GM21723 (cell line): ENCODE measurements around the gene ABHD18.
"Not testable (repeated sequence)": the region's sequence is repeated elsewhere in the genome, so short reads cannot be mapped to it uniquely, and the experiment has no call there.

Source experiments
- ATAC-seq: cut with Tn5 transposase; IDR thresholded peaks from one replicate; pipeline ENCODE4 v1.9.1; 2021; ENCODE audit warnings: mild to moderate bottlenecking, moderate library complexity; ENCODE audit not compliant: unreplicated experiment

ABHD18 gene

DNA sequence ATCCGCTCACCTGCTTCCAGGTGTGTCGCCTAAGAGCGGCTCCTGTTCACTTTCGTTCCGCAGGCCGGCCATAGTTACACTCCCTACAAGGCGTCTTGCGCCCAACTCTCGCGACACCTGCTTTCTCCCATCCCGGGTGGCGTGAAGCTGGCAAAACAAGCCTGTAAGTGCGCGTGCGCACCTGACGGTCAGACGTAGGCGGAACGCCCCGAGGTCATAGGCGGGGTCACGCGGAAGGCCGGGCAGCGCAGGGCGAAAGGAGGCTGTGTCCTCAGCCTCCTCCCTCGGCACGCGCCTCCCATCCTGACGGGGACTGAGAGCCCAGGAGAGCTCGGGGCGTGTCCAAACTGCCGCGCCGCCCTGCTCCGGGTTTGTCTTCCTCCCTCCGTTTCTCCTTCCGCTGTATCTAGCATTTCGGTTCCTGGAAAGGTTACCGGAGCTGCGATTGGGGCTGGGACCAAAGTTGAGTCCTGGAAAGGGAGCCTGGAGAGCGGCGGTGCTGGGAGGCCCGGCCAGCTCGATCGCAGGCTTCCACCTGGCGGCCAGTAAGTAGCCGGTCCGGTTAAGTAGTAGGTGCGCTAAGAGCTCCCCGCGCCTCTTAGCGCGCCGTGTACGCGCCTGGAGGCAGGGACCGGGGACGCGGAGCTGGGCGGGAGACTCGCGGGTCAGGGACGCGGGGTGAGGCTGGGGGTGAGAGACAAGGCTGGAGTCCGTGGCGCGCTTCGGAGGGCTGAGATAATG, at the start of gene ABHD18, which contains the start of gene MFSD8:
ABHD18 (plus strand) TSS at position 345 of the 741 bp plus-strand sequence. CDS start 17,550 bp downstream, outside the sequence.
MFSD8 (minus strand) TSS at position 112 of the 741 bp plus-strand sequence; CDS start at position 72, 40 bp downstream.
- peak; percentile 96 for ATAC-seq

GRCh38 chr4:127916512-127916911, 48.7 kb upstream of the ABHD18 start:
- no peak for ATAC-seq

GRCh38 chr4:127917151-127917550, 48.1 kb upstream of the ABHD18 start:
- ATAC-seq: no peak

DNA sequence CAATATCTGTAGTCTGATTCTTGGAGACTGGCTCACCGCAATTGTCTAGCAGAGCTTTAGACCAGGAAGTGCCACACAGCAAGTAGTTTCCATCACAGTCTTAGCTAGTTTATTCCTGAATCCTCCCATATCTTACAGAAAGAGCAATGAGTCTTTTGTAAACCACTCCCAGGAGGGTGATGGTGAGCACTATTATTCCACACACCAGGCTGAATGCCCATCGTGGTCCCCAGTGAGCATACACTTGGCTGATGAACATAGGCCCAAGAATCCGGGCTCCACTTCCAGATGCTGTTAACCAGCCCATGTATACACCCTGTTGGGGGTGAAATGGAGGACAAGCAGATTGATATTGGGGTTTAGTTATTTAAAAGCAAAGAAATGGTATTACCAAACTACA, 44.7 kb upstream of the ABHD18 start:
- ATAC-seq: no peak

- no peak for ATAC-seq
These were observed 43.0 kb upstream of the ABHD18 start for GRCh38 chr4:127922226-127922625.

DNA sequence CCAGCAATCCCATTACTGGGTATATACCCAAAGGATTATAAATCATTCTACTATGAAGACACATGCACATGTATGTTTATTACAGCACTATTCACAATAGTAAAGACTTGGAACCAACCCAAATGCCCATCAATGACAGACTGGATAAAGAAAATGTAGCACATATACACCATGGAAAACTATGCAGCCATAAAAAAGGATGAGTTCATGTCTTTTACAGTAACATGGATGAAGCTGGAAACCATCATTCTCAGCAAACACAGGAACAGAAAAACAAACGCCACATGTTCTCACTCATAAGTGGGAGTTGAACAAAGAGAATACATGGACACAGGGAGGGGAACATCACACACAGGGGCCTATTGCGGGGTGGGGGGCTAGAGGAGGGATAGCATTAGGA, 39.5 kb upstream of the ABHD18 start:
- ATAC-seq: not testable (repeated sequence)

GRCh38 chr4:127930175-127930574, 35.0 kb upstream of the ABHD18 start:
- ATAC-seq: no peak

GRCh38 chr4:127931836-127932235, 33.4 kb upstream of the ABHD18 start:
- not testable (repeated sequence) for ATAC-seq

DNA sequence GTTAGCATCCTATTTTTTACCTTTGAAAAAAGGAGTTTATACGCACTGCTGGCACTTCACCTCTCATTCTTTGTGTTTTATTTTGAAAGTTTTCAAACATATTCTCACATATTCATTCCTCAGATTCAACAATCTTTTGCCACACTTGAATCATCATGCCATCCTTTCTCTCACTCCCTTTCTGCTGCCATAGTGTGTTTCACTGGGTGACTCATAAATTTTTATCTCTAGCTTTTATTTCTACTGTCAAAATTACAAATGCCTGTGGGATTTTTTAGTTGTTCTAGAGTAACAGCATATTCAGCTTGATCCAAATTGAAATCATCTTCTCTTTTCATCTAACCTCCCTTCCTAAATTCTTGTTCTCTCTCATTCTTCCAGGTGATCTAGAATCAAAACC, 28.2 kb upstream of the ABHD18 start:
- ATAC-seq: no peak

GRCh38 chr4:127957105-127957504, 8.1 kb upstream of the ABHD18 start:
- no peak for ATAC-seq

DNA sequence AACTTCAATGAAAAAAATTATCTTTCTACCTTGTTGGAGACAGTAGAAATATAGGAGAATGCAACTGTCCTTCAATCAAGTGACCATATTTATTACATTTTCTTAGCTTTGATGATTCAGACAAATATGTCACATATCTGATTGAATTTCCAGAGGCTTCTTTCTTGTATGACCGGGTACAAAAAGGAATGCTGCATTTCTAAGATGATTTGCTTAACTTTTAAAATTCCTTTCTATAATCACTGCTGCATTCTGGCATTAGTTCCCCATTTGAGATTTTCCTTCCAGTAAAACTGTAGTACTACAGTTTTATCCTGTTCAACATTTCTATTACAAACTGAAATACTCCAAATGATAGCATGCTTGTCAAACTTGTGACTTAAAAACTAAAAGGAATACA, 5.4 kb upstream of the ABHD18 start:
- ATAC-seq: no peak

DNA sequence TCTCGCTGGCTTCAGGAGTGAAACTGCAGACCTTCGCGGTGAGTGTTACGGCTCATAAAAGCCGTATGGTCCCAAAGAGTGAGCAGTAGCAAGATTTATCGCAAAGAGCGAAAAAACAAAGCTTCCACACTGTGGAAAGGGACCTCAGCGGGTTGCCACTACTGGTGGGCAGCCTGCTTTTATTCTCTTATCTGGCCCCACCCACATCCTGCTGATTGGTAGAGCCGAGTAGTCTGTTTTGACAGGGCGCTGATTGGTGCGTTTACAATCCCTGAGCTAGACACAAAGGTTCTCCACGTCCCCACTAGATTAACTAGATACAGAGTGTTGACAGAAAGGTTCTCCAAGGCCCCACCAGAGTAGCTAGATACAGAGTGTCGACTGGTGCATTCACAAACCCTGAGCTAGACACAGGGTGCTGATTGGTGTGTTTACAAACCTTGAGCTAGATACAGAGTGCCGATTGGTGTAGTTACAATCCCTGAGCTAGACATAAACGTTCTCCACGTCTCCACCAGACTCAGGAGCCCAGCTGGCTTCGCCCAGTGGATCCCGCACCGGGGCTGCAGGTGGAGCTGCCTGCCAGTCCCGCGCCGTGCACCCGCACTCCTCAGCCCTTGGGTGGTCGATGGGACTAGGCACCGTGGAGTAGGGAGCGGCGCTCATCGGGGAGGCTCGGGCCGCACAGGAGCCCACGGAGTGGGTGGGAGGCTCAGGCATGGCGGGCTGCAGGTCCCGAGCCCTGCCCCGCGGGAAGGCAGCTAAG, 1.4 kb upstream of the ABHD18 start:
- ATAC-seq: not testable (repeated sequence)

DNA sequence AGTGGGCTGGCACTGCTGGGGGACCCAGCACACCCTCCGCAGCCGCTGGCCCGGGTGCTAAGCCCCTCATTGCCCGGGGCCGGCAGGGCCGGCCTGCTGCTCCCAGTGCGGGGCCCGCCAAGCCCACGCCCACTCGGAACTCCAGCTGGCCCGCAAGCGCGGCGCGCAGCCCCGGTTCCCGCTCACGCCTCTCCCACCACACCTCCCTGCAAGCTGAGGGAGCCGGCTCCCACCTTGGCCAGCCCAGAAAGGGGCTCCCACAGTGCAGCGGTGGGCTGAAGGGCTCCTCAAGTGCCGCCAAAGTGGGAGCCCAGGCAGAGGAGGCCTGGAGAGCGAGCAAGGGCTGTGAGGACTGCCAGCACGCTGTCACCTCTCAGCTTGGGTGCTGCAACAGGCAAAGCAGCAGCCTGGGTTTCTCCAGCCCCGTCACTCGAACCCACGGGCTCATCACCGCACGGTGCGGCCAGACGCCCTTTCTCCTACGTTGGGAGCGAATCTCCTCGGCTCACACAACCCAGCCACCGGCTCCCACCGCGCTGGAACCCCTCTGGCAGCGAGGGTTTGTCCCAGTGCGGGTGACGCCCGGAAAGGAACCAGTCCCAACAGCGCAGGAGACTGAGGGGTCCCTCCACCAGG, 662 bp upstream of the ABHD18 start:
- ATAC-seq: peak; percentile 28

- ATAC-seq: peak; percentile 45
These were observed 583 bp downstream of the ABHD18 start for GRCh38 chr4:127965803-127966175.

GRCh38 chr4:127967141-127967775, 2.1 kb downstream of the ABHD18 start:
- no peak for ATAC-seq

DNA sequence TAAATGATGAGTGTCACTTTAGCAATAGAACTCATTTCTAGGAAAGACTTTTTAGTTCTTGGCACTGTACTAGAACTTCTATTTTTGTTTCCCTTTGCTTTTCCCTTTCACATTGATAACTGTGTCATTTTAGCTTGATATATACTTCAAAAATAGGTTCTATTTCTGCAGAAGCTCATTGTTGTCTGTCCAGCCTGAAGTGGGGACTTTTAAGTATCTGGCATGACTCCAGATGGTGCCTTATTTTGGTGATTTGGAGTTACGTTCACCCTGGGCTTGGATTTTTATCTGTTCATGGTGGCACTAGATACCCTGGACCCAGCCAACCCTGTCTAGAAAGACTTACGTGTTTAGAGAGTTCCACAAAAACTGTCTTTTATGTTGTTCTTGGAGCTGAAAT, 3.4 kb downstream of the ABHD18 start:
- no peak for ATAC-seq

DNA sequence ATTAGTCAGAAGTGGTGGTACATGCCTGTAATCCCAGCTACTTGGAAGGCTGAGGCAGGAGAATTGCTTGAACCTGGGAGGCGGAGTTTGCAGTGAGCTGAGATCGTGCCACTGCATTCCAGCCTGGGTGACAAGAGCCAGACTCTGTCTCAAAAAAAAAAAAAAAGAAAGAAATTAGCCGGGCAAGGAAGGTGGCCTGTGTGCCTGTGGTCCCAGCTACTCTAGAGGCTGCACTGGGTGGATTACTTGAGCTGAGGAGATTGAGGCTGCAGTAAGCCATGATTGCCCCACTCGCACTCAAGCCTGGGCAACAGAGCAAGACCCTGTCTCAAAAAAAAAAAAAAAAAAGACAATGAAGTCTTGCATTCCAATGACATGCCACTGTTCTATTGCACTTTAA, 5.7 kb downstream of the ABHD18 start:
- ATAC-seq: not testable (repeated sequence)

DNA sequence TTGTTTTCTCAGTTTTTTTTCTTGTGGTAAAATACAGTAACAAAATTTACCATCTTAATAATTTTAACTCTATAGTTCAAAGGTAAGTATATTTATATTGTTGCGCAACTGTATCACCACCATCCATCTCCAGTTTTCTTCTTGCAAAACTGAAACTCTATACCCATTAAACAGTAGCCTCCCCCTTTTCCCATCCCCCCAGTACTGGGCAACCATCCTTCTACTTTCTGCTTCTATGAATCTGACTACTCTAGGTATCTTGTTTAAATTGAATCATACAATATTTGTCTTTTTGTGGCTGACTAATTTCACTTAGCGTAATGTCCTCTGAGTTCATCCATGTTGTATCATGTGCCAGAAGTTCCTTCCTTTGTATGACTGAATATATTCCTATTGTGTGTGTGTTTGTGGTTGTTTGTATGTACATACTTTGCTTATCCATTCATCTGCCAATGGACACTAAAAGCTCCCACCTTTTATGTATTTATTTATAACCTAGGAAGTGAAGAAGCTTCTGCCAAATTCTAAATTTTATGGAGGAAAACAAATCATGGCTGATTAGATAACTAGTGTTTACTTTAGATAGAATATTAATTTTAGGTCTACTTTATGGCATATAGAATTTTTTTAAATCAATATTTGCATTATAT, 10.0 kb downstream of the ABHD18 start:
- ATAC-seq: no peak

DNA sequence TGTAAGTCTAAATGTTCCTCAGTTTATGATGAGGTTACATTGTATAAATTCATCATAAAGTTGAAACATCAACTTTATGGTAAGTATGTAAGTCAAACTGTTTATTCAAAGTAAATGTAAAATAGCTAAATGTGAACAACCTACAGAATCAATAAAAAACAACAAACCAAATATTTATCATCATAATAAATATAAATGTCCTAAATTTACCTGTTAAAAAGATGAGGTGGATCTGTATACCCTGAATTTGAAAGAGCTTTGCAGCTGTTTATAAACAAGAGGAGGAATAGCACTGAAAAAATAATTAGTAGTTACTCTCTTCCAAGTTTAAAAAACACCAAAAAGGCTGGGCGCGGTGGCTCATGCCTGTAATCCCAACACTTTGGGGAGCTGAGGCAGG, 13.7 kb downstream of the ABHD18 start:
- ATAC-seq: no peak

DNA sequence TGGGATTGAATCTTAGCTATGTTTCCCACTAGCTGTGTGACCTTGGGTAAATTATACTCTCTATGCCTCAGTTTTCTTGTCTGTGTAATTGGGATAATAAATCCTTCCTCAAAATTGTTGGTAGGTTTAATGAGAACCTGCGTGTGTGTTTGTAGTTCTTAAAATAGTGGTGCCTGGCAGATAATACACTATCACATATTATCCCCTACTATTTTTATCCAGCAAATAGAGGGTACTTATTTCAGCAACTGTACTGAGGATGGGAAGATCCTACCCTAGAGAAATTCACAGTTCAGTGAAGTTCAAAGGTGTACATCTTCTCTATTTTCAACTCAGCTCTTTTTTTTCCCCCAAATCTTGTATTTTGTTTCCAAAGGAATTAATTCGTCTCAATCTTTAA, 17.2 kb downstream of the ABHD18 start:
- no peak for ATAC-seq

GRCh38 chr4:127985989-127986388, 20.8 kb downstream of the ABHD18 start:
- no peak for ATAC-seq
